SK-N-SH treated with all-trans-retinoic acid at 6 μM for 48 hours (cell line): ENCODE measurements around the gene CBARP.
A peak's percentile ranks its signal among the peaks of the same experiment; 100 is the strongest.

Source experiments
- ATAC-seq: fragments of 200-7000 bp; cut with Tn5 transposase; 3 replicates; pipeline ENCODE4 v1.9.1; 2020; ENCODE audit warnings: mild to moderate bottlenecking, moderate library complexity
- ARNTL ChIP-seq: fragments of 450-650 bp; formaldehyde crosslinking; IDR thresholded peaks from 2 replicates; pipeline ENCODE4 v1.5.0; 2020; ENCODE audit warnings: low read depth, mild to moderate bottlenecking, moderate library complexity, borderline replicate concordance
- BACH2 ChIP-seq: fragments of 250-450 bp; sonication (Bioruptor Pico); IDR thresholded peaks from 2 replicates; pipeline ENCODE4 v1.9.0; 2021; ENCODE audit warnings: mild to moderate bottlenecking, borderline replicate concordance
- CREB5 ChIP-seq: fragments of 250-450 bp; sonication (Bioruptor Pico); IDR thresholded peaks from 2 replicates; pipeline ENCODE4 v1.5.1; 2020; ENCODE audit warnings: low read depth, mild to moderate bottlenecking, moderate library complexity
- CSDC2 ChIP-seq: fragments of 250-450 bp; sonication (Bioruptor Pico); IDR thresholded peaks from 2 replicates; pipeline ENCODE4 v1.5.0; 2020; ENCODE audit warnings: mild to moderate bottlenecking, moderate library complexity
- ISL1 ChIP-seq: fragments of 250-450 bp; sonication (Bioruptor Pico); IDR thresholded peaks from 2 replicates; pipeline ENCODE4 v2.1.2; 2022; ENCODE audit warnings: mild to moderate bottlenecking, moderate library complexity
- OSR1 ChIP-seq: fragments of 250-450 bp; sonication (Bioruptor Pico); IDR thresholded peaks from 2 replicates; pipeline ENCODE4 v1.8.0; 2022; ENCODE audit warnings: moderate library complexity, mild to moderate bottlenecking, inconsistent platforms
- PATZ1 ChIP-seq: fragments of 250-450 bp; sonication (Bioruptor Pico); IDR thresholded peaks from 2 replicates; pipeline ENCODE4 v1.8.0; 2020; ENCODE audit warnings: mild to moderate bottlenecking, moderate library complexity, borderline replicate concordance
- PPARA ChIP-seq: fragments of 250-450 bp; sonication (Bioruptor Pico); IDR thresholded peaks from 2 replicates; pipeline ENCODE4 v1.5.0; 2020; ENCODE audit warnings: mild to moderate bottlenecking, borderline replicate concordance
- RARB ChIP-seq: fragments of 250-450 bp; sonication (Bioruptor Pico); IDR thresholded peaks from 2 replicates; pipeline ENCODE4 v1.8.0; 2021; ENCODE audit warnings: mild to moderate bottlenecking, moderate library complexity
- SNAI2 ChIP-seq: fragments of 250-450 bp; sonication (Bioruptor Pico); IDR thresholded peaks from 2 replicates; pipeline ENCODE4 v1.5.0; 2020; ENCODE audit warnings: mild to moderate bottlenecking, moderate library complexity
- TCF4 ChIP-seq: fragments of 250-450 bp; sonication (Bioruptor Pico); IDR thresholded peaks from 2 replicates; pipeline ENCODE4 v1.8.0; 2021; ENCODE audit warnings: mild to moderate bottlenecking, moderate library complexity, borderline replicate concordance
- TOX ChIP-seq: fragments of 250-450 bp; sonication (Bioruptor Pico); IDR thresholded peaks from 2 replicates; pipeline ENCODE4 v1.8.0; 2021; ENCODE audit warnings: mild to moderate bottlenecking, moderate library complexity, borderline replicate concordance
- ZC3H10 ChIP-seq: fragments of 250-450 bp; sonication (Bioruptor Pico); IDR thresholded peaks from 2 replicates; pipeline ENCODE4 v1.5.1; 2021; ENCODE audit warnings: mild to moderate bottlenecking, moderate library complexity
- ZFP30 ChIP-seq: fragments of 450-650 bp; formaldehyde crosslinking; IDR thresholded peaks from 2 replicates; pipeline ENCODE4 v1.5.0; 2022; ENCODE audit warnings: mild to moderate bottlenecking, moderate library complexity
- ZNF565 ChIP-seq: fragments of 450-650 bp; formaldehyde crosslinking; conservative IDR thresholded peaks from 2 replicates; pipeline ENCODE4 v1.5.0; 2020; ENCODE audit warnings: low read depth, mild to moderate bottlenecking, moderate library complexity
- ZNF70 ChIP-seq: fragments of 450-650 bp; formaldehyde crosslinking; IDR thresholded peaks from 2 replicates; pipeline ENCODE4 v1.5.0; 2020; ENCODE audit warnings: mild to moderate bottlenecking, moderate library complexity
- ZNF8 ChIP-seq: fragments of 450-650 bp; formaldehyde crosslinking; IDR thresholded peaks from 2 replicates; pipeline ENCODE4 v1.5.0; 2020; ENCODE audit warnings: mild to moderate bottlenecking, moderate library complexity
- TF ChIP-seq, protein P1 (sequence below): fragments of 250-450 bp; sonication (Bioruptor Pico); IDR thresholded peaks from 2 replicates; pipeline ENCODE4 v1.8.0; 2021; ENCODE audit warnings: low read depth, mild to moderate bottlenecking, moderate library complexity, borderline replicate concordance

The CBARP gene

GRCh38 chr19:1266916-1267476, 29.2 kb upstream of the CBARP start:
- ATAC-seq, result peak; percentile 30

GRCh38 chr19:1266129-1266915, 28.5 kb upstream of the CBARP start:
- peak; percentile 47 for ATAC-seq
- TF ChIP-seq OSR1 (CRISPR knock-in tag) (no peak), BACH2 (CRISPR knock-in tag) (no peak), ZC3H10 (no peak), ZNF8 (no peak), PATZ1 (CRISPR knock-in tag) (peak; percentile 65; the same call in 1 of the 2 replicates), TOX (CRISPR knock-in tag) (no peak), ZNF565 (no peak), TCF4 (CRISPR knock-in tag) (peak; percentile 14; the same call in 1 of the 2 replicates), CREB5 (CRISPR knock-in tag) (no peak), ISL1 (CRISPR knock-in tag) (no peak), RARB (CRISPR knock-in tag) (no peak), ARNTL (CRISPR knock-in tag) (no peak), CSDC2 (no peak)
- TF ChIP-seq, protein P1, sequence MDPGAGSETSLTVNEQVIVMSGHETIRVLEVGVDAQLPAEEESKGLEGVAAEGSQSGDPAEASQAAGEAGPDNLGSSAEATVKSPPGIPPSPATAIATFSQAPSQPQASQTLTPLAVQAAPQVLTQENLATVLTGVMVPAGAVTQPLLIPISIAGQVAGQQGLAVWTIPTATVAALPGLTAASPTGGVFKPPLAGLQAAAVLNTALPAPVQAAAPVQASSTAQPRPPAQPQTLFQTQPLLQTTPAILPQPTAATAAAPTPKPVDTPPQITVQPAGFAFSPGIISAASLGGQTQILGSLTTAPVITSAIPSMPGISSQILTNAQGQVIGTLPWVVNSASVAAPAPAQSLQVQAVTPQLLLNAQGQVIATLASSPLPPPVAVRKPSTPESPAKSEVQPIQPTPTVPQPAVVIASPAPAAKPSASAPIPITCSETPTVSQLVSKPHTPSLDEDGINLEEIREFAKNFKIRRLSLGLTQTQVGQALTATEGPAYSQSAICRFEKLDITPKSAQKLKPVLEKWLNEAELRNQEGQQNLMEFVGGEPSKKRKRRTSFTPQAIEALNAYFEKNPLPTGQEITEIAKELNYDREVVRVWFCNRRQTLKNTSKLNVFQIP (CRISPR knock-in tag), result no peak

More at GRCh38 chr19:1266916-1267476, 29.2 kb upstream of the CBARP start:
- no peak for TF ChIP-seq ZNF565
- TF ChIP-seq TCF4 (CRISPR knock-in tag), result no peak
- TF ChIP-seq OSR1 (CRISPR knock-in tag), result no peak
- no peak for TF ChIP-seq ISL1 (CRISPR knock-in tag)
- TF ChIP-seq ZFP30, result no peak
- TF ChIP-seq PPARA (CRISPR knock-in tag), result no peak
- TF ChIP-seq CREB5 (CRISPR knock-in tag), result no peak
- no peak for TF ChIP-seq ZNF70
- TF ChIP-seq, protein P1 (CRISPR knock-in tag), result no peak

DNA sequence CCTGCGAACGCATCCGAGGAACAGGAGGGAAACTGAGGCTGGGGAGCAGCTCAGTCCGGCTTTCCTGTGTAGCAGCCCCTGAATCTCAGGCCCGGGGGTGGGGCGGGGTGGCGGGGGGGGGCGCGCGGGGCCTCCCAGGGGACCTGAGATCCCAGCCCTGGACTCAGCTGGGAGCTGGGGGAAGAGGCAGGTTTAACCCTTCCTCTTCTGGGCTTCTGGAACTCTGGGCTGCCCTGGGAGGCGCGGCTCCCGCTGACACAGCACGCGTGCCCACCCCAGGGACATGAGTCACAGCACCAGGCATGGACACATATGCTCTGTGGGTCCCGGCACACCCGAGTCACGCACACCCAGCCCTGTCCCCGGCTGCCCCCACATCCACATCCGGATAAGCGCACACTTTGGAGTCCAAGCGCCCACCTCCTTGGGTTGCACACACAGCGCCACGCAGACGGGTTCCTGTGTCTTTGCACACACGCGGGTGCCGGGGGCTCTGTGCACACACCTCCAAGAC, 27.9 kb upstream of the CBARP start:
- TF ChIP-seq CREB5 (CRISPR knock-in tag), result no peak
- no peak for TF ChIP-seq ZC3H10
- no peak for TF ChIP-seq PPARA (CRISPR knock-in tag)
- no peak for TF ChIP-seq ISL1 (CRISPR knock-in tag)
- TF ChIP-seq BACH2 (CRISPR knock-in tag), result no peak
- TF ChIP-seq ZNF8, result no peak
- no peak for TF ChIP-seq CSDC2
- no peak for TF ChIP-seq ZNF70
- no peak for TF ChIP-seq ZNF565
- no peak for TF ChIP-seq ARNTL (CRISPR knock-in tag)
- no peak for TF ChIP-seq PATZ1 (CRISPR knock-in tag)
- no peak for TF ChIP-seq SNAI2 (CRISPR knock-in tag)

More for the DNA sequence above, 27.9 kb upstream of the CBARP start:
- ATAC-seq, result peak; percentile 2
